ENCODE measurements around the gene UPF3B. TPM values are rescaled to one million over a fixed set of nuclear protein-coding genes. Genes with fewer than 3 reads are reported as not detected.

UPF3B gene
- total and polyA plus RNA-seq, 9 of the 15 experiments (the other 6 are each of a cell fraction or from before 2014, with no cell fraction given), result 17.6 to 57.0 (median 32.3) TPM

DNA sequence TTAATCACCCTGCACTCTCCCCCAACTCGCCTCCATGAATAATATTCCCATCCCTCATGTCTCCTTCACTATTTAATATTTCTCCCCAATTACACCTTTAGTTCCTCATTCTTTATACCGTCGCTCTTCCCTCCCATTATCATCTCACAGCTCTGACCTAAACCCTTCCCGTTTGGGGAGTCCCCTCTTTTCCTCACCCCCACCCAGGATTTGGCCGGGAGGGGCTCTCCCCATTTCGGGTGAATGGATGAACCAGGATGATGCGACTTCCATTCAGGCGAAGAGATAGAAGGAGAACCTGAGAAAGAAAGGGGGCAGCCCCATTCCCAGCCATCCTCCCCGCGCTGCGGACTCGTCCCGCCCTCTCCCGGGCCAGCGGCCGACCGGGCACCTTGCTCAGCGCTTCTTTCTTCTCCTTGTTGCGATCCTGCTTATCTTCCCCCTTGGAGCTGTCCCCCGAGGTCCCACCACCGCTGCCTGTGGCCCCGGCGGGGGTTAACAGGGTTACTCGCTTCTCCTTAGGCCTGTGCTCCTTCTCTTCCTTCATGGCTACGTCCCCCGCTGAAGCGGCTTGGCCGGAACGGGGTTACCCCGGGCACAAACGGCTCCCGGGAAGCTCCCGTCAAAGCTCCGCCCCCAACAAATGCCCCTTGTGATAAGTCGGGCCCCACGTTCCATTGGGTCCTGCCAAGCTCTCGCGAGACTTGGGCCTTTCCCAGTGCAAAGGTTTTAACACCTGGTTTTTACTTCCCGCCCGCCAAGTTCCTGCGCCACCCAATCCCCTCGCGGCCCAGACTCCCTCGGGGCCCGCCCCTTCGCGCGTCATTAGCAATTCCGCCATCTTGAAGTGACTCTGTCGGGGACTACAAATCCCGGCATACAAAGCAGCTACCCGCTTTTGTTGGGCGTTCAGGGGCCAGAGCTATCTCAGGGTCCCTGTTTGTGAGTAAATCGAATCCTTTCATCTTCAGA, at the start of gene UPF3B (continued):
- TF ChIP-seq JUND (IDR thresholded peaks at IDR 0.05; ENCODE audit: borderline replicate concordance, low read depth, low read length), result peak; percentile 49; the same call in 1 of the 2 replicates
- no peak for TF ChIP-seq JUND (tag; IDR thresholded peaks at IDR 0.05; ENCODE audit: borderline replicate concordance, low read depth, low read length)
- TF ChIP-seq MEF2D (tag; conservative IDR thresholded peaks at IDR 0.05; ENCODE audit: low read depth), result no peak
- no peak for TF ChIP-seq ZNF583 (CRISPR knock-in tag; IDR thresholded peaks at IDR 0.05)
- TF ChIP-seq ZBED1 (IDR thresholded peaks at IDR 0.05), result no peak
- no peak for TF ChIP-seq TEAD2 (tag; IDR thresholded peaks at IDR 0.05)
- TF ChIP-seq, protein P1, sequence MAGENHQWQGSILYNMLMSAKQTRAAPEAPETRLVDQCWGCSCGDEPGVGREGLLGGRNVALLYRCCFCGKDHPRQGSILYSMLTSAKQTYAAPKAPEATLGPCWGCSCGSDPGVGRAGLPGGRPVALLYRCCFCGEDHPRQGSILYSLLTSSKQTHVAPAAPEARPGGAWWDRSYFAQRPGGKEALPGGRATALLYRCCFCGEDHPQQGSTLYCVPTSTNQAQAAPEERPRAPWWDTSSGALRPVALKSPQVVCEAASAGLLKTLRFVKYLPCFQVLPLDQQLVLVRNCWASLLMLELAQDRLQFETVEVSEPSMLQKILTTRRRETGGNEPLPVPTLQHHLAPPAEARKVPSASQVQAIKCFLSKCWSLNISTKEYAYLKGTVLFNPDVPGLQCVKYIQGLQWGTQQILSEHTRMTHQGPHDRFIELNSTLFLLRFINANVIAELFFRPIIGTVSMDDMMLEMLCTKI (IDR thresholded peaks at IDR 0.05; ENCODE audit: partially characterized antibody), result no peak
- TF ChIP-seq BCOR (IDR thresholded peaks at IDR 0.05), result 0 out of 2 replicates have a peak, but pooled peaks have one; percentile 21
- TF ChIP-seq, protein P2, sequence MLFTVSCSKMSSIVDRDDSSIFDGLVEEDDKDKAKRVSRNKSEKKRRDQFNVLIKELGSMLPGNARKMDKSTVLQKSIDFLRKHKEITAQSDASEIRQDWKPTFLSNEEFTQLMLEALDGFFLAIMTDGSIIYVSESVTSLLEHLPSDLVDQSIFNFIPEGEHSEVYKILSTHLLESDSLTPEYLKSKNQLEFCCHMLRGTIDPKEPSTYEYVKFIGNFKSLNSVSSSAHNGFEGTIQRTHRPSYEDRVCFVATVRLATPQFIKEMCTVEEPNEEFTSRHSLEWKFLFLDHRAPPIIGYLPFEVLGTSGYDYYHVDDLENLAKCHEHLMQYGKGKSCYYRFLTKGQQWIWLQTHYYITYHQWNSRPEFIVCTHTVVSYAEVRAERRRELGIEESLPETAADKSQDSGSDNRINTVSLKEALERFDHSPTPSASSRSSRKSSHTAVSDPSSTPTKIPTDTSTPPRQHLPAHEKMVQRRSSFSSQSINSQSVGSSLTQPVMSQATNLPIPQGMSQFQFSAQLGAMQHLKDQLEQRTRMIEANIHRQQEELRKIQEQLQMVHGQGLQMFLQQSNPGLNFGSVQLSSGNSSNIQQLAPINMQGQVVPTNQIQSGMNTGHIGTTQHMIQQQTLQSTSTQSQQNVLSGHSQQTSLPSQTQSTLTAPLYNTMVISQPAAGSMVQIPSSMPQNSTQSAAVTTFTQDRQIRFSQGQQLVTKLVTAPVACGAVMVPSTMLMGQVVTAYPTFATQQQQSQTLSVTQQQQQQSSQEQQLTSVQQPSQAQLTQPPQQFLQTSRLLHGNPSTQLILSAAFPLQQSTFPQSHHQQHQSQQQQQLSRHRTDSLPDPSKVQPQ (CRISPR knock-in tag; IDR thresholded peaks at IDR 0.05; ENCODE audit: borderline replicate concordance), result no peak
- TF ChIP-seq GABPA (tag; conservative IDR thresholded peaks at IDR 0.05; ENCODE audit: low read depth), result 0 out of 2 replicates have a peak, but pooled peaks have one; percentile 47
- no peak for TF ChIP-seq POLR2AphosphoS2 (IDR thresholded peaks at IDR 0.05; ENCODE audit: low read length)
- no peak for TF ChIP-seq SMAD1 (IDR thresholded peaks at IDR 0.05; ENCODE audit: low read depth, low read length, partially characterized antibody)
- no peak for TF ChIP-seq HEY1 (CRISPR knock-in tag; IDR thresholded peaks at IDR 0.05; ENCODE audit: borderline replicate concordance)
- no peak for TF ChIP-seq HIVEP1 (CRISPR knock-in tag; IDR thresholded peaks at IDR 0.05)
- TF ChIP-seq ARID1B (IDR thresholded peaks at IDR 0.05), result no peak; the same call in 1 of the 2 replicates
- TF ChIP-seq NEUROD1 (IDR thresholded peaks at IDR 0.05; ENCODE audit: borderline replicate concordance, low read depth, low read length, partially characterized antibody), result peak; percentile 26
- peak; percentile 35 to 47 for TF ChIP-seq SIX5 (IDR thresholded peaks at IDR 0.05; ENCODE audit: borderline replicate concordance in 1 of 2, insufficient read depth in 1 of 2, low read depth in 1 of 2, low read length in 2 of 2)
- TF ChIP-seq MBD2 (IDR thresholded peaks at IDR 0.05; ENCODE audit: borderline replicate concordance, low read depth), result peak; percentile 51; the same call in 1 of the 2 replicates
- TF ChIP-seq BHLHE40 (IDR thresholded peaks at IDR 0.05; ENCODE audit: low read length), result no peak
- TF ChIP-seq, protein P3, sequence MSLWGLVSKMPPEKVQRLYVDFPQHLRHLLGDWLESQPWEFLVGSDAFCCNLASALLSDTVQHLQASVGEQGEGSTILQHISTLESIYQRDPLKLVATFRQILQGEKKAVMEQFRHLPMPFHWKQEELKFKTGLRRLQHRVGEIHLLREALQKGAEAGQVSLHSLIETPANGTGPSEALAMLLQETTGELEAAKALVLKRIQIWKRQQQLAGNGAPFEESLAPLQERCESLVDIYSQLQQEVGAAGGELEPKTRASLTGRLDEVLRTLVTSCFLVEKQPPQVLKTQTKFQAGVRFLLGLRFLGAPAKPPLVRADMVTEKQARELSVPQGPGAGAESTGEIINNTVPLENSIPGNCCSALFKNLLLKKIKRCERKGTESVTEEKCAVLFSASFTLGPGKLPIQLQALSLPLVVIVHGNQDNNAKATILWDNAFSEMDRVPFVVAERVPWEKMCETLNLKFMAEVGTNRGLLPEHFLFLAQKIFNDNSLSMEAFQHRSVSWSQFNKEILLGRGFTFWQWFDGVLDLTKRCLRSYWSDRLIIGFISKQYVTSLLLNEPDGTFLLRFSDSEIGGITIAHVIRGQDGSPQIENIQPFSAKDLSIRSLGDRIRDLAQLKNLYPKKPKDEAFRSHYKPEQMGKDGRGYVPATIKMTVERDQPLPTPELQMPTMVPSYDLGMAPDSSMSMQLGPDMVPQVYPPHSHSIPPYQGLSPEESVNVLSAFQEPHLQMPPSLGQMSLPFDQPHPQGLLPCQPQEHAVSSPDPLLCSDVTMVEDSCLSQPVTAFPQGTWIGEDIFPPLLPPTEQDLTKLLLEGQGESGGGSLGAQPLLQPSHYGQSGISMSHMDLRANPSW (CRISPR knock-in tag; IDR thresholded peaks at IDR 0.05), result no peak
- TF ChIP-seq, protein P4, sequence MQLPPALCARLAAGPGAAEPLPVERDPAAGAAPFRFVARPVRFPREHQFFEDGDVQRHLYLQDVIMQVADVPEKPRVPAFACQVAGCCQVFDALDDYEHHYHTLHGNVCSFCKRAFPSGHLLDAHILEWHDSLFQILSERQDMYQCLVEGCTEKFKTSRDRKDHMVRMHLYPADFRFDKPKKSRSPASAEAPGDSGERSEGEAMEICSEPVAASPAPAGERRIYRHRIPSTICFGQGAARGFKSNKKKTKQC (CRISPR knock-in tag; IDR thresholded peaks at IDR 0.05), result no peak
